ENCODE measurements around the gene AHCYL2.
"Not testable (repeated sequence)": the region's sequence is repeated elsewhere in the genome, so short reads cannot be mapped to it uniquely, and the experiment has no call there.

Gene AHCYL2

GRCh38 chr7:129244220-129244619, 19.4 kb downstream of the AHCYL2 start:
- no peak for DNase-seq (ENCODE audit: low read depth in 3 of 3)

- DNase-seq (ENCODE audit: low read depth in 3 of 3) = no peak
Observed at GRCh38 chr7:129245533-129245932, 20.7 kb downstream of the AHCYL2 start.

- no peak for DNase-seq (ENCODE audit: low read depth in 3 of 3)
Observed at GRCh38 chr7:129247087-129247486, 22.3 kb downstream of the AHCYL2 start.

- no peak for DNase-seq (ENCODE audit: low read depth in 3 of 3)
Observed at GRCh38 chr7:129252128-129252527, 27.3 kb downstream of the AHCYL2 start.

- DNase-seq (ENCODE audit: low read depth in 3 of 3) = not testable (repeated sequence)
Observed at GRCh38 chr7:129252603-129253002, 27.8 kb downstream of the AHCYL2 start.

- DNase-seq (ENCODE audit: low read depth in 3 of 3) = no peak
Observed at GRCh38 chr7:129255800-129256199, 31.0 kb downstream of the AHCYL2 start.

GRCh38 chr7:129256221-129256620, 31.4 kb downstream of the AHCYL2 start:
- no peak for DNase-seq (ENCODE audit: low read depth in 3 of 3)

GRCh38 chr7:129257168-129257567, 32.3 kb downstream of the AHCYL2 start:
- no peak for DNase-seq (ENCODE audit: low read depth in 3 of 3)

- no peak for DNase-seq (ENCODE audit: low read depth in 3 of 3)
Observed at GRCh38 chr7:129258649-129259389, 34.0 kb downstream of the AHCYL2 start.

- DNase-seq (ENCODE audit: low read depth in 3 of 3) = no peak
Observed at GRCh38 chr7:129262324-129262723, 37.5 kb downstream of the AHCYL2 start.

GRCh38 chr7:129263168-129263567, 38.3 kb downstream of the AHCYL2 start:
- DNase-seq (ENCODE audit: low read depth in 3 of 3) = no peak

- DNase-seq (ENCODE audit: low read depth in 3 of 3) = no peak
Observed at GRCh38 chr7:129264534-129264933, 39.7 kb downstream of the AHCYL2 start.

GRCh38 chr7:129265328-129265727, 40.5 kb downstream of the AHCYL2 start:
- no peak for DNase-seq (ENCODE audit: low read depth in 3 of 3)

GRCh38 chr7:129266181-129266580, 41.4 kb downstream of the AHCYL2 start:
- no peak for DNase-seq (ENCODE audit: low read depth in 3 of 3)

GRCh38 chr7:129270077-129270476, 45.2 kb downstream of the AHCYL2 start:
- DNase-seq (ENCODE audit: low read depth in 3 of 3) = no peak

GRCh38 chr7:129271500-129272355, 46.9 kb downstream of the AHCYL2 start:
- peak in 2 of 3 experiments; percentile 34 to 48 for DNase-seq (ENCODE audit: low read depth in 3 of 3)

GRCh38 chr7:129273936-129274335, 49.1 kb downstream of the AHCYL2 start:
- no peak for DNase-seq (ENCODE audit: low read depth in 3 of 3)

- DNase-seq (ENCODE audit: low read depth in 3 of 3) = no peak
Observed at GRCh38 chr7:129277629-129278028, 52.8 kb downstream of the AHCYL2 start.

GRCh38 chr7:129278688-129279087, 53.9 kb downstream of the AHCYL2 start:
- DNase-seq (ENCODE audit: low read depth in 3 of 3) = no peak

- DNase-seq (ENCODE audit: low read depth in 3 of 3) = no peak
Observed at GRCh38 chr7:129279757-129280156, 54.9 kb downstream of the AHCYL2 start.

GRCh38 chr7:129281163-129281562, 56.3 kb downstream of the AHCYL2 start:
- DNase-seq (ENCODE audit: low read depth in 3 of 3) = no peak

- no peak for DNase-seq (ENCODE audit: low read depth in 3 of 3)
Observed at GRCh38 chr7:129282865-129283264, 58.0 kb downstream of the AHCYL2 start.

- DNase-seq (ENCODE audit: low read depth in 3 of 3) = no peak
Observed at GRCh38 chr7:129283936-129284335, 59.1 kb downstream of the AHCYL2 start.
